Measurements from ENCODE around the gene SLC5A8. TPM values are rescaled to one million over a fixed set of nuclear protein-coding genes. Genes with fewer than 3 reads are reported as not detected.

Gene SLC5A8
- total RNA-seq, 1 experiment from 2014 or later = 0.07 TPM

DNA sequence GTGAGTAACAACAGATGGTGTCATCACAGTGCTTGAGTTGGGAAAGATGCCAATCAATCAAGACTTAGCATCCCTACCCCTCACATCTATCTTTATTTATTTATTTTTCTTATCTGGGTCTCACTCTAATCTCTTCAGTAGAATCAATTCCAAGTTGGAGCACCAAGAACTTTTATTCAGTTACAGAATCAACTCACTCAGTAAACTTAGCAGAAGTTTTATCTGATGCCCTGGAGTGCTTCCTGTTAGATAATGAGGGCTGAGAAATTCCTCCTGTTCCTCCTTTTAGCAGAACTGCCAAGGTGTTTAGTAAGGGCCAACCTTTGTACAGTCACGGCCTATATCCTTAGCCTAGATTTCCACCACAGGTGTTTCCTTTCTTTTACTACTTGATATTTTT, 11.3 kb upstream of the SLC5A8 start:
- no peaks in the 10 kb centered on the region for H3K9me3 ChIP-seq (ENCODE audit: control insufficient read depth, low read depth, low read length)
- no peaks in the 10 kb centered on the region for H3K79me1 ChIP-seq (ENCODE audit: insufficient read depth, low read depth, low read length, poor library complexity, severe bottlenecking)
- H3T11ph ChIP-seq (ENCODE audit: low read length) = no peak overlapping the region
- no peak overlapping the region for H4K8ac ChIP-seq (replicated peaks; ENCODE audit: insufficient read length, low read depth, low read length)
- WGBS (ENCODE audit: extremely low coverage, insufficient read length, low lambda C conversion rate) = no CpG with 5 or more reads among the region's 1 CpG
- H2AFZ ChIP-seq (ENCODE audit: low read length) = no peak overlapping the region
- H3K4ac ChIP-seq (ENCODE audit: low read depth, low read length) = no peak overlapping the region
- TF ChIP-seq, protein P1, sequence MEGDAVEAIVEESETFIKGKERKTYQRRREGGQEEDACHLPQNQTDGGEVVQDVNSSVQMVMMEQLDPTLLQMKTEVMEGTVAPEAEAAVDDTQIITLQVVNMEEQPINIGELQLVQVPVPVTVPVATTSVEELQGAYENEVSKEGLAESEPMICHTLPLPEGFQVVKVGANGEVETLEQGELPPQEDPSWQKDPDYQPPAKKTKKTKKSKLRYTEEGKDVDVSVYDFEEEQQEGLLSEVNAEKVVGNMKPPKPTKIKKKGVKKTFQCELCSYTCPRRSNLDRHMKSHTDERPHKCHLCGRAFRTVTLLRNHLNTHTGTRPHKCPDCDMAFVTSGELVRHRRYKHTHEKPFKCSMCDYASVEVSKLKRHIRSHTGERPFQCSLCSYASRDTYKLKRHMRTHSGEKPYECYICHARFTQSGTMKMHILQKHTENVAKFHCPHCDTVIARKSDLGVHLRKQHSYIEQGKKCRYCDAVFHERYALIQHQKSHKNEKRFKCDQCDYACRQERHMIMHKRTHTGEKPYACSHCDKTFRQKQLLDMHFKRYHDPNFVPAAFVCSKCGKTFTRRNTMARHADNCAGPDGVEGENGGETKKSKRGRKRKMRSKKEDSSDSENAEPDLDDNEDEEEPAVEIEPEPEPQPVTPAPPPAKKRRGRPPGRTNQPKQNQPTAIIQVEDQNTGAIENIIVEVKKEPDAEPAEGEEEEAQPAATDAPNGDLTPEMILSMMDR (conservative IDR thresholded peaks at IDR 0.05) = no peak
- H4K5ac ChIP-seq (ENCODE audit: insufficient read length, low read depth, low read length) = no peak overlapping the region
- no peaks in the 10 kb centered on the region for H3K79me2 ChIP-seq (ENCODE audit: insufficient read depth, low read length)
- H2BK12ac ChIP-seq (ENCODE audit: insufficient read length, low read depth, low read length) = no peak overlapping the region
- no peak overlapping the region for H3K27ac ChIP-seq (ENCODE audit: insufficient read length, low read depth, low read length)
- no peak overlapping the region for H3K56ac ChIP-seq (ENCODE audit: insufficient read length, low read depth, low read length)
- H3K4me1 ChIP-seq (ENCODE audit: insufficient read depth, low read length) = no peaks in the 10 kb centered on the region
- no peak overlapping the region for H2BK15ac ChIP-seq (ENCODE audit: low read depth, low read length)
- H3K9ac ChIP-seq (ENCODE audit: extremely low read depth, insufficient read length, low read length) = no peak overlapping the region
- H2AK5ac ChIP-seq (ENCODE audit: insufficient read length, low read length) = no peak overlapping the region
- H2BK5ac ChIP-seq (ENCODE audit: insufficient read length, low read length) = no peak overlapping the region
- H3K4me2 ChIP-seq (ENCODE audit: insufficient read depth, insufficient read length, low read length) = no peak overlapping the region
- H4K20me1 ChIP-seq (ENCODE audit: control insufficient read depth, insufficient read depth, insufficient read length) = no peaks in the 10 kb centered on the region
- no peaks in the 10 kb centered on the region for H3K23me2 ChIP-seq (ENCODE audit: insufficient read length, low read depth, low read length, poor library complexity, severe bottlenecking)
- H2BK120ac ChIP-seq (ENCODE audit: low read depth, low read length, poor library complexity, severe bottlenecking) = no peak overlapping the region
- H3K9me3 Mint-ChIP-seq = peaks cover 11% of the 10 kb centered on the region in 2 experiments
- no peak overlapping the region for H2BK20ac ChIP-seq (ENCODE audit: low read depth, low read length, poor library complexity, severe bottlenecking)
- no peaks in the 10 kb centered on the region for H3K27me3 ChIP-seq (ENCODE audit: insufficient read depth, low read length)
- no peak overlapping the region for H3K27ac Mint-ChIP-seq
- no peak overlapping the region for H3K4me3 Mint-ChIP-seq
- no peaks in the 10 kb centered on the region; a peak in 3 of 7 replicates for H3K36me3 Mint-ChIP-seq (ENCODE audit: insufficient read depth in 1 of 3, low read depth in 3 of 3)
- no peaks in the 10 kb centered on the region for H3K4me1 Mint-ChIP-seq
- no peak overlapping the region for H3K18ac ChIP-seq (ENCODE audit: insufficient read length, low read depth, low read length)
- H3K14ac ChIP-seq (ENCODE audit: insufficient read depth, low read length) = no peak overlapping the region
- no peak overlapping the region for H4K91ac ChIP-seq (ENCODE audit: insufficient read length, low read depth, low read length)
- no peak for DNase-seq
- H3K27me3 Mint-ChIP-seq (ENCODE audit: low read depth) = peaks cover 3% of the 10 kb centered on the region; the same call in 1 of the 2 replicates
- H3K23ac ChIP-seq (ENCODE audit: insufficient read length, low read depth, low read length) = no peak overlapping the region
